Neutrophil (primary cell): ENCODE results near the gene ITPR2.

ENCODE experiments used
- H3K27ac ChIP-seq: fragments of 200-600 bp; sonication (generic); 2 replicates; pipeline ENCODE4 v1.5.1; 2016; ENCODE audit warnings: mild to moderate bottlenecking, moderate library complexity
- H3K27me3 ChIP-seq: fragments of 200-600 bp; sonication (generic); 2 replicates; pipeline ENCODE4 v1.6.0; 2016; ENCODE audit warnings: mild to moderate bottlenecking
- H3K36me3 ChIP-seq: fragments of 200-600 bp; sonication (generic); 2 replicates; pipeline ENCODE4 v1.5.1; 2017
- H3K4me1 ChIP-seq, 2 experiments: fragments of 200-600 bp in 1 of 2; sonication (generic) in 1 of 2; 1 replicate in 1 of 2; 2 replicates in 1 of 2; pipeline versions ENCODE4 v1.5.1 to v1.6.1; 2013 to 2016; ENCODE audit warnings: low read depth in 1 of 2, low read length in 1 of 2, mild to moderate bottlenecking in 1 of 2, moderate library complexity in 1 of 2; ENCODE audit not compliant: control insufficient read depth in 1 of 2, insufficient read depth in 1 of 2
- H3K4me3 ChIP-seq, 2 experiments: fragments of 200-600 bp in 1 of 2; sonication (generic) in 1 of 2; 1 replicate in 1 of 2; 2 replicates in 1 of 2; pipeline ENCODE4 v1.5.1; 2013 to 2016; ENCODE audit warnings: low read depth in 1 of 2, low read length in 1 of 2, mild to moderate bottlenecking in 1 of 2, moderate library complexity in 1 of 2
- H3K9me3 ChIP-seq: fragments of 200-600 bp; sonication (generic); 2 replicates; pipeline ENCODE4 v1.5.1; 2016
- CTCF ChIP-seq: fragments of 200-600 bp; sonication (generic); IDR thresholded peaks from 2 replicates; pipeline ENCODE4 v1.5.1; 2016; ENCODE audit warnings: antibody characterized with exemption

Gene ITPR2

GRCh38 chr12:26832822-26833742, at the start of gene ITPR2:
Gene ITPR2, minus strand, starts transcription at chr12:26833194. Its CDS starts 413 bp downstream, at chr12:26832781.
- H3K4me1 ChIP-seq, result peaks cover 23 to 27% of the 10 kb centered on the region in 2 experiments
- peak; percentile 67 for TF ChIP-seq CTCF
- no peaks in the 10 kb centered on the region for H3K36me3 ChIP-seq
- H3K27ac ChIP-seq, result peak within 1 kb of the TSS; percentile 98
- no peaks in the 10 kb centered on the region for H3K27me3 ChIP-seq
- H3K4me3 ChIP-seq, result peak within 1 kb of the TSS; percentile 94
- H3K9me3 ChIP-seq, result no peaks in the 10 kb centered on the region

- H3K9me3 ChIP-seq, result no peaks in the 10 kb centered on the region
- no peaks in the 10 kb centered on the region for H3K27me3 ChIP-seq
- H3K27ac ChIP-seq, result no peak overlapping the region
- TF ChIP-seq CTCF, result no peak
- peaks cover 4 to 8% of the 10 kb centered on the region in 2 experiments for H3K4me1 ChIP-seq
- no peaks in the 10 kb centered on the region for H3K36me3 ChIP-seq
- no peak overlapping the region for H3K4me3 ChIP-seq
Measured at GRCh38 chr12:26880625-26881024, 47.6 kb upstream of the ITPR2 start.

- TF ChIP-seq CTCF, result no peak
Measured at GRCh38 chr12:26878661-26879119, 45.7 kb upstream of the ITPR2 start.

GRCh38 chr12:26874501-26875296, 41.7 kb upstream of the ITPR2 start:
- no peaks in the 10 kb centered on the region for H3K9me3 ChIP-seq
- peak overlapping the region; percentile 76 for H3K27ac ChIP-seq
- H3K4me3 ChIP-seq, result peak overlapping the region in 1 of 2 experiments; percentile 11
- H3K27me3 ChIP-seq, result no peaks in the 10 kb centered on the region
- H3K4me1 ChIP-seq, result peaks cover 34 to 51% of the 10 kb centered on the region in 2 experiments
- H3K36me3 ChIP-seq, result no peaks in the 10 kb centered on the region
- no peak for TF ChIP-seq CTCF

More at GRCh38 chr12:26878661-26879119, 45.7 kb upstream of the ITPR2 start:
- Histone ChIP-seq H3K4me3 (no peak overlapping the region), H3K36me3 (no peaks in the 10 kb centered on the region), H3K27ac (no peak overlapping the region), H3K9me3 (no peaks in the 10 kb centered on the region), H3K27me3 (no peaks in the 10 kb centered on the region), H3K4me1 (peaks cover 14 to 20% of the 10 kb centered on the region in 2 experiments)

- Histone ChIP-seq H3K4me1 (peaks cover 34 to 55% of the 10 kb centered on the region in 2 experiments), H3K36me3 (no peaks in the 10 kb centered on the region)
- TF ChIP-seq CTCF, result no peak
Measured at GRCh38 chr12:26872625-26873024, 39.6 kb upstream of the ITPR2 start.

More at GRCh38 chr12:26872625-26873024, 39.6 kb upstream of the ITPR2 start:
- no peaks in the 10 kb centered on the region for H3K9me3 ChIP-seq
- no peak overlapping the region for H3K4me3 ChIP-seq
- no peaks in the 10 kb centered on the region for H3K27me3 ChIP-seq
- no peak overlapping the region for H3K27ac ChIP-seq
